Stimulated activated memory B cell treated with anti-CD40 and anti-IgM and Interleukin-4, amounts not matched to agents 10 μg/mL and 1 μg/mL and 100 μg/mL, for 72 hours (primary cell): Measurements from ENCODE around the gene CACNA1D.

Source experiments
- ATAC-seq: fragments of 150-1000 bp; cut with Tn5 transposase; 2 replicates; pipeline ENCODE4 v1.10.0; 2021
- H3K27ac Mint-ChIP-seq: one replicate; pipeline ENCODE4 v1.8.0; 2022; ENCODE audit warnings: mild to moderate bottlenecking, mixed read lengths
- H3K27me3 Mint-ChIP-seq: one replicate; pipeline ENCODE4 v1.8.0; 2022; ENCODE audit warnings: mixed read lengths
- H3K36me3 Mint-ChIP-seq: one replicate; pipeline ENCODE4 v1.8.0; 2022; ENCODE audit warnings: mixed read lengths
- H3K4me1 Mint-ChIP-seq: one replicate; pipeline ENCODE4 v1.8.0; 2022; ENCODE audit warnings: mixed read lengths
- H3K4me3 Mint-ChIP-seq: one replicate; pipeline ENCODE4 v1.8.0; 2022; ENCODE audit warnings: mild to moderate bottlenecking, moderate library complexity, mixed read lengths
- H3K9me3 Mint-ChIP-seq: one replicate; pipeline ENCODE4 v1.8.0; 2022; ENCODE audit warnings: mixed read lengths

The CACNA1D gene

DNA sequence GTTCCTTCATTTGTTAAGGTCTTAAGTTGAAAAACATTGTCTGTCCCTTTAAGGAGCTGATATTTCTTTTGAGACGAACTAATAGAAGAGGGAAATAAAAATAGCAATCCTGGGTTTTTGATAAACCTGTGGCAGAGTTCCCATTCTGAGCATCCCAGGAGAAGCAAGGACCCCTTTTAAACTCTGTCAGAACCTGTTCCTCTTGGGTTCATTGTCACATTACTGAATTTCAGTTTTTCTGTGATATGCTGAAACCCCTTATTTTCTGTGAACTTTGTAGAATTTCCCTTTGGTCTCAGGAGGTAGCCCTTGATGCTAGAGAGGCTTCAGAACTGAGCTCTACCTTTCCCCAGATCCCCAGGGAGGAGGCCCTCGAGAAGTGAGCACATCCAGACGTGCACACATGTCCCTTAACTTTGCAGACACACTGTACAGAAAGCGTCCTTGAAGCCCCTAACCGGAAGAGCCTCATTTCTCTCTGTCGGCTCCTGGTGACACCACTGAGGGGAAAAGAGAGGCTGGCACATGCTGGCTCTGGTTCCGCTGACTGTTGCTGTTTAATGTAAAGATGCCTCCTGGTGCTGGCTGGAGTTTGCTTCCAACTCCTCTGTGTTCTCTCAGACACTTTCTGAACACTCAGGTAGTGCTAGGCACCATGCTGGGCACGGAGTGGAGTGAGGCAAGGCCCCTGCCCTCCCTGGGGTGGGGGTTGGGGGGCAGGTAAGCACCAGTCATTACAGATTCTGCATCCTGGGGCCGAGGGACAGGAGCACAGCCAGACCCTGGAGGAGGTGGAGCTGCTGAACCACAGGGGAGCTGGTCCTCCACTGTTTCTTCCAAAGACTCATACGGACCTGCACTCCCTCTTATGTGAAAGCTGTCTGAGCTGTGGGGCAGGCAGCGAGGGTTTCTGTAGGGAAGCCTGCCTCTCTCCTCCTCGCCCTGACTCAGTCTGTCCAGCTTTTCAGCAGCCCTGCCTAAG lies 274.4 kb downstream of the CACNA1D start:
- Mint-ChIP-seq H3K36me3 (peaks cover 35% of the 10 kb centered on the region), H3K4me3 (no peak overlapping the region), H3K27ac (peak overlapping the region; percentile 95), H3K4me1 (peaks cover 60% of the 10 kb centered on the region), H3K27me3 (no peaks in the 10 kb centered on the region), H3K9me3 (no peaks in the 10 kb centered on the region)
- ATAC-seq = peak; percentile 85

DNA sequence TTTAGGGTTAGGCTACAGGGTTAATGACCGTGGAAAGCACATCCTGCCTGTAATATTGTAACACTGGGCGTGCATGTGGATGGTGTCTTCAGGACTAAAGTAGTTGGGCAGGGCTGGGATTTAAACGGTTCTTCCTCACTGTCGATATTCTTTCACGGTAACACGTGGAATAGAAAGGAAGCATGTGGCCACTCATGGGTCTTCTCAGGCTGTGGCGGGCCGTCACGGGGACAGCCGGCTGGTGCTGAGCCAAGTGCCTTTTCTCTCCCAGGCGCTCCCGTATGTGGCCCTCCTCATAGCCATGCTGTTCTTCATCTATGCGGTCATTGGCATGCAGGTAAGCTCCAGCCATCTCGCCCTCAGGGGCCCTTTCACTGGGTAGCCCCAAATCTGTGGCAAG lies 278.2 kb downstream of the CACNA1D start:
- H3K27me3 Mint-ChIP-seq = no peaks in the 10 kb centered on the region
- peaks cover 32% of the 10 kb centered on the region for H3K36me3 Mint-ChIP-seq
- no peak for ATAC-seq
- no peak overlapping the region for H3K4me3 Mint-ChIP-seq
- peak overlapping the region; percentile 78 for H3K27ac Mint-ChIP-seq
- peaks cover 79% of the 10 kb centered on the region for H3K4me1 Mint-ChIP-seq
- H3K9me3 Mint-ChIP-seq = no peaks in the 10 kb centered on the region

DNA sequence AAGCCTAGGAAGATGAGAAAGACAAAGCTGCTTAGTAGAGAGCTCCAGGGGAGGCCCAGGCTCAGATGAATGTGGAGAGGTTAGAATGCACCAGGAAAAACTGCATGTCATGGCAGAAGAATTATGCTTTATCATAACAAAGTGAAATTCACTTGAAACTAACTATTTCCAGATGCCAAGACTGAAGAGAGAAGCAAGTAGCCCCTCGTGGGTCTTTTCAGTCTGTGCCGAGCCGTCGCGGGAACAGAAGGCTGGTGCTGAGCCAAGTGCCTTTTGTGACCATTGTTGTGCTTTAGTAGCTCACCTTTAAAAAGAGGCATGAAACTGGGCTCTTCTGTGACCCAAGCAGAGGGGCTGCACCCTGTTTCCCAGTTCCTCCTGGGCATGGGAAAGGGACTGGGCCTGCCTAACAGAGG lies 278.6 kb downstream of the CACNA1D start:
- Mint-ChIP-seq H3K4me1 (peaks cover 74% of the 10 kb centered on the region), H3K9me3 (no peaks in the 10 kb centered on the region), H3K36me3 (peaks cover 32% of the 10 kb centered on the region), H3K27me3 (no peaks in the 10 kb centered on the region), H3K27ac (peak overlapping the region; percentile 78), H3K4me3 (no peak overlapping the region)
- ATAC-seq = no peak

DNA sequence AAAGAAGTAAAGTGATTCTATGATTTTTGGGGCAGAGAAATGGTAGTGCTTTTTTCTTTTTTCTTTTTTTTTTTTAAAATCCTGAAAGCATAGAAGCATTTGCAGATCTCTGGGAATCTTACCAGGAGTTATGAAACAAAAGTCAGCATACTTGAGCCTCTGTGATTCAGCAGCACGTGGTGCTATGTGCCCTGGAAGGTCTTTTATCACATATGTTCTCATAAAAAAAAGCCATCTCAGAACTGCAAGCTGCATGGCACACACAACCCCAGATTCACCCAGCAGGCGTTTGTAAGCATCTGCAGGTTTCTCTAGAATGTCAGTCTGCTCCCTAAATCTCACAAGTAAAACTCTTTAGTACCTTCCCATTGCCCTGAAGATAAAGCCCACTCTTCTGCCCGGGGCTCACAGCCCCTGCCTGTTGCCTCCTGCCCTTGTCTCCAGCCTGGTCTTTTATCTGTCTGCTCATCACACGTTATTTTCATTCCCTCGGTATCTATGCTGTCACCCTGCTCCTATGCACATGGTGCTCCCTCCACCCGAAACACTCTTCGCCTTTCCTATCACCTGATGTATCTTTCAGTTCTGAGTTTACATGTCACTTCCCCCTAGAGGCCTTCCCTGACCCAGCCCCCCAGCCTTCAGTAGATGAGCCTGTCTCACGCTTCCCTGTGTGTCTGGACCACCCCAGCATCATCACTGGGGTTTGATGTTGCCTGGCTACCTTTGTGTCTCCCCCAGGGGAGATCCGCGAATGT lies 279.4 kb downstream of the CACNA1D start:
- Mint-ChIP-seq H3K4me1 (peaks cover 67% of the 10 kb centered on the region), H3K4me3 (peak overlapping the region; percentile 27), H3K36me3 (peaks cover 32% of the 10 kb centered on the region), H3K9me3 (no peaks in the 10 kb centered on the region), H3K27me3 (no peaks in the 10 kb centered on the region), H3K27ac (peak overlapping the region; percentile 78)
- ATAC-seq = peak; percentile 94

DNA sequence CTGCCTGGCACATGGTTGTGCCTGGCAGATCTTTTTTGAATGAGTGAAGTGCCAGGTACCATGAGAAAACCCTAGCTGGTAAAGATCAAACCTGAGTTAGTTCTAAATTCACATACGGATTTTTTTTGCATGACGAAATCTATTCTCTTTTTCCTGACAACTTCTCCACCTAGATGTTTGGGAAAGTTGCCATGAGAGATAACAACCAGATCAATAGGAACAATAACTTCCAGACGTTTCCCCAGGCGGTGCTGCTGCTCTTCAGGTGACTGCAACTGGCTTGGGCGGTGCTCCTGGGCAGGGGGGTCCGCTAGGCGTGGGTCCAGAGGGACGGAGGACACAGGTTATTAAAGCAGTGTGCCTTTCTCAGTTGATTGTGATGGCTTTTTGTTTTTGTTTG lies 280.0 kb downstream of the CACNA1D start:
- Mint-ChIP-seq H3K9me3 (no peaks in the 10 kb centered on the region), H3K4me3 (peak overlapping the region; percentile 27), H3K4me1 (peaks cover 60% of the 10 kb centered on the region), H3K27me3 (no peaks in the 10 kb centered on the region), H3K27ac (peak overlapping the region; percentile 78), H3K36me3 (peaks cover 32% of the 10 kb centered on the region)
- ATAC-seq = no peak

DNA sequence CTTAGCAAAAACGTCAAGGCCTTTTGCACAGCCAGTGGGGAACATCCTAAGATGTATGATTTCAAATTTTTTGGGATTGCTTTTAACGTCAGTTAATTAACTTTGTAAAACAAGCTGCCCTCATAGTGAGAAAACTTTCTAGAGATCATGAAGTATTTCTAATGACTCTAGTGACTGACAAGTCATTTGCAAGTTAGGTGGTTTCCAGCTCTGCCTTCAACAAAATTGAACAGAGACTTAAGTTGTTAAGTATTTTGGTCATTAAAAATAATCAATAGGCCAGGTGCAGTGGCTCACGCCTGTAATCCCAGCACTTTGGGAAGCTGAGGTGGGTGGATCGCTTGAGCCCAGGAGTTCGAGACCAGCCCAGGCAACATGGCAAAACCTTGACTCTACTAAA lies 280.6 kb downstream of the CACNA1D start:
- Mint-ChIP-seq H3K27ac (peak overlapping the region; percentile 78), H3K4me1 (peaks cover 54% of the 10 kb centered on the region), H3K27me3 (no peaks in the 10 kb centered on the region), H3K9me3 (no peaks in the 10 kb centered on the region), H3K4me3 (no peak overlapping the region), H3K36me3 (peaks cover 36% of the 10 kb centered on the region)
- no peak for ATAC-seq

DNA sequence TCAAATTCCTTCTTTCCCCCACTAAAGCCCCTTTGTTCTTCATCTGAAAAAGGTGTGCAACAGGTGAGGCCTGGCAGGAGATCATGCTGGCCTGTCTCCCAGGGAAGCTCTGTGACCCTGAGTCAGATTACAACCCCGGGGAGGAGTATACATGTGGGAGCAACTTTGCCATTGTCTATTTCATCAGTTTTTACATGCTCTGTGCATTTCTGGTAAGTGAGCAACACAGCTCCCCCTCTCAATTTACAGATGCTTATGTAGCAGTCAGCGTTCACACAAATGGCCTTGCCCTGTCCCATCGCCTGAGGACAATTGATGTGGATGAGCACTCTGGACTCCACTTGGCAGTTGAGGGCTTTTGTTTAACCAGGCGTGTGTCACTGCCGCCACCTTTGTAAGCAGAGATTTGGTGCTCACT lies 281.4 kb downstream of the CACNA1D start:
- no peak for ATAC-seq
- Mint-ChIP-seq H3K27ac (no peak overlapping the region), H3K4me1 (peaks cover 47% of the 10 kb centered on the region), H3K4me3 (no peak overlapping the region), H3K9me3 (no peaks in the 10 kb centered on the region), H3K27me3 (no peaks in the 10 kb centered on the region), H3K36me3 (peaks cover 31% of the 10 kb centered on the region)

DNA sequence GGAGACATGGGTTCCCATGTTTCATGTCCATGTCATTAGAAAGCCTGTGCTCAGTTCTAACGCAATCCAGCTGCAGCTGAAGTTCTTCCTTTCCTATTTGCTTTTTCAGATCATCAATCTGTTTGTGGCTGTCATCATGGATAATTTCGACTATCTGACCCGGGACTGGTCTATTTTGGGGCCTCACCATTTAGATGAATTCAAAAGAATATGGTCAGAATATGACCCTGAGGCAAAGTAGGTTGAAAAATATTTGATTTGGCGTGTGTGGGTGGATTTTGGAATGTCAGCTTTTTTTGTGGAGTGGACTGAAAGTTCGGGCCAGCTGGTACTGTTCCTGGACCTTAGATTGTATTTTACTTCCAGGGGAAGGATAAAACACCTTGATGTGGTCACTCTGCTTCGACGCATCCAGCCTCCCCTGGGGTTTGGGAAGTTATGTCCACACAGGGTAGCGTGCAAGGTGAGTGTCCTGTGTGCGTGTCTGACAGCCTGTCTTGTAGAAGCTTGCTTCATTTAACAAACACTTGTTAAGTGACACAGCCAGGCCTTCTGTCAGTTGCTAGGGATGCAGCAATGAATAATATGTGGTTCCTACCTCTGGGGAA lies 282.2 kb downstream of the CACNA1D start:
- Mint-ChIP-seq H3K27me3 (no peaks in the 10 kb centered on the region), H3K27ac (peak overlapping the region; percentile 57), H3K36me3 (peaks cover 36% of the 10 kb centered on the region), H3K4me1 (peaks cover 42% of the 10 kb centered on the region), H3K4me3 (no peak overlapping the region), H3K9me3 (no peaks in the 10 kb centered on the region)
- no peak for ATAC-seq

DNA sequence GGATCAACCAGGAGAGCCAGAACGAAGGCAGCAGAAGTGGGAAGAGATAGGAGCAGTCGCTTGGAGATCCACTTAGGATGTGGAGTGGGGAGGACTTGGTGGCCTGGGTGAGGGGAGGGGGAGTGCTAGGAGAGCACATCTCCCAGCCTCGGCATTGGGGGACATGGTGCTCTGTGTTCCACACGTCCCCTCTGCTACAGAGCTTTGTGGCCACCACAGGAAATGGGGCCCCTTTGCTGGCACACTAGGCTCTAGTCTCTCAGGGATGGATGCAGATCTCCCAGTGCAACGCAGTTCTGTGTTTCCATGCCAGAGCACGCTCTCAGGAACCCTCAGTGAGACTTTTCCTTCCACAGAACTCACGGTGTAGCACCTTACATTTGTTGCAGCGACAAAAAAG lies 283.1 kb downstream of the CACNA1D start:
- H3K27me3 Mint-ChIP-seq = no peaks in the 10 kb centered on the region
- no peaks in the 10 kb centered on the region for H3K9me3 Mint-ChIP-seq
- peaks cover 34% of the 10 kb centered on the region for H3K4me1 Mint-ChIP-seq
- no peak for ATAC-seq
- H3K4me3 Mint-ChIP-seq = no peak overlapping the region
- H3K27ac Mint-ChIP-seq = peak overlapping the region; percentile 57
- H3K36me3 Mint-ChIP-seq = peaks cover 29% of the 10 kb centered on the region

DNA sequence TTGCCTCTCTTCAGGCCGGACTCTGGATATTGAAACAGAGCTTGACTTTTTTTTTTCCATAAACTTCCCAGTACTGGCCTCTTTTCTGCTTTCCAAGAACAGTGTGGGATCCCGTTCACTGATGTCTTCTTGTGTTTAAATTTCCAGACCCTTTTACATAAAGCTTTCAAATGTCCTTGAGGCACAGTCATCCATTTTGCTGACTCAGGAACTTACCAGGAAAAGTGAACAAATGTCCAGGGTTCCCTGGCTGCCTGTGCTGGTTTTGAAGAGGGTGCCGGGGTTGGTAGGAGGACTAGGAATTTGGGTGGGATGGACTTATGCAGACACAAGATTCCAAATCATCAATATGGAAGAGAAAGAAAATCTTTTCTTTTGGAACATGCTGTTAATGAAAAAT lies 283.7 kb downstream of the CACNA1D start:
- H3K36me3 Mint-ChIP-seq = peaks cover 28% of the 10 kb centered on the region
- H3K4me1 Mint-ChIP-seq = peaks cover 27% of the 10 kb centered on the region
- H3K27me3 Mint-ChIP-seq = no peaks in the 10 kb centered on the region
- no peaks in the 10 kb centered on the region for H3K9me3 Mint-ChIP-seq
- no peak for ATAC-seq
- no peak overlapping the region for H3K27ac Mint-ChIP-seq
- no peak overlapping the region for H3K4me3 Mint-ChIP-seq

DNA sequence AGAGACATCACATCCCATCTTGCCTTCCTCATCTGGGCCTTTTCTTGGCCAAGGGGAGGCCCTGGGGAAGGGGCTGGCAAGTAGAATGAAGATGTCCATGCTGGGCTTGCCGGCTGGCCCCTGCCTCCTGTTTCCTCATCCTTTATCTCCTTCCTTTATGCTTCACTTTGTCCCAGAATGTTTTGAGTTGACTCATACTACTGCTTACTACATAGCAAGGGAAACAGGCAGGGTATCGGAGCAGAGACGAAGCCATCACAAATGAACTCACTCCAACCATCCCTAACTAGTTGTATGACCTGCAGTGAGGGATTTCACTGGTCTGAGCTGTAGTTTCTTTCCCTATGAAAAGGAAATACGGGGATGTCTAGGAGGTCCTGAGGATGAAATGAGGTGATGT lies 285.8 kb downstream of the CACNA1D start:
- Mint-ChIP-seq H3K4me1 (peaks cover 9% of the 10 kb centered on the region), H3K36me3 (peaks cover 36% of the 10 kb centered on the region), H3K27me3 (no peaks in the 10 kb centered on the region), H3K4me3 (no peak overlapping the region), H3K9me3 (no peaks in the 10 kb centered on the region), H3K27ac (no peak overlapping the region)
- ATAC-seq = no peak

DNA sequence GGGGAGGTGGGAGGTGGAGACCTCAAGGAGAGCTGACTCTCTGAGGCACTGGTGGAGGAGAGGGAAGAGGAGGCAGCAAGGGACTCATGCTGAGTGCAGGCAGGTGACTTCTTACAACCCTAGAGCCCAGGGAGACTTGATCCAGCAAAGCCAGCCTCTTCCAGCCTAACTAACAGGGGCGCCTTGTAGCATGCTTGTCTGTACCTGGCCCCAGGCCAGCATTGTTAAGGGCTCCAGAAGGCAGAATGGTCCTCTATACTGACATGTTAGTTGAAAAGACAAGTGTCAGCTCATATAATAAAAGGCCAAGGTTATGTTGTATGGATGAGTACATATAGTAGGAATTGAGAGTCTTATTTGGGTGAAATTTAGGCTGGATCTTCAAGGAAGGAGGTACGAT lies 286.4 kb downstream of the CACNA1D start:
- Mint-ChIP-seq H3K27ac (no peak overlapping the region), H3K36me3 (peaks cover 36% of the 10 kb centered on the region), H3K27me3 (no peaks in the 10 kb centered on the region), H3K4me1 (peaks cover 9% of the 10 kb centered on the region), H3K9me3 (no peaks in the 10 kb centered on the region), H3K4me3 (no peak overlapping the region)
- ATAC-seq = no peak

DNA sequence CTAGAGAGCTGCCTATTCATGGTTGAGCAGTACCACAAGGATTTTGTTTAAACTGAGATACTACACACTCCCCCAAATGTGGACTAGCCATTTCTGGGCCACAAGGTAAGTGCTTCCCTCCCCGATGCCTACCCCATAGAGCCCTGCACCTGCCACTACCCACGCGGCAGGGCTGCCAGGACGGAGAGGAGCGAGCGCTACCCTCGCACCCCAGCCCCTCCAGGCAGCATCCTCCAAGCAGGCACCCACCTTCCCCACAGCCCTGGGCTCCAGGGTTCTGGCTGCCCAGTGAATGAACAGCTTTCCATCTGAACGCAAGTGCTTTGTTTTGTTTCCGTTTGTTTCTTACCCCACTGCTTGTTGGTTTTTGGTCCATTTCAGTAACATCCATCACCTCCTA lies 292.6 kb downstream of the CACNA1D start:
- Mint-ChIP-seq H3K27ac (no peak overlapping the region), H3K36me3 (peaks cover 11% of the 10 kb centered on the region), H3K4me3 (no peak overlapping the region), H3K4me1 (no peaks in the 10 kb centered on the region), H3K9me3 (no peaks in the 10 kb centered on the region), H3K27me3 (peaks cover 9% of the 10 kb centered on the region)
- ATAC-seq = no peak

DNA sequence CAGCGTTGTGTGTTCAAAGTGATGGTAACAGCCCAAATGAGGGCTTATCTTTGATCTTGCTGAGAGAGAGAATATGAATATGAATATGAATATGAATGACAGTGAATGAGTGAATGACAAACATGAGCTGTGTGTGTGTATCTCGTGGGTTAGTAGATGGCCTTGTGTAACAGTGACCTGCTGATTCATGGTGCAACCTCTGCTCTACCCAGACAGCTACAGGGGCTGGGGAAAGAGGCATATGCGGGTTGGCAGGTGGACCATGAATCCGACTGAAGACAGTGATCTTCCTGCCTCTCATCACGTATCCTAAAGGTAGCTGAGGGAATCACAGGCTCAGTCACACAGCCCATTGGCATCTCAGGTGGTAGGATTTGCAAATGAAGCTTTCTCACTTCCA lies 293.6 kb downstream of the CACNA1D start:
- H3K27me3 Mint-ChIP-seq = peaks cover 9% of the 10 kb centered on the region
- H3K27ac Mint-ChIP-seq = no peak overlapping the region
- no peaks in the 10 kb centered on the region for H3K9me3 Mint-ChIP-seq
- H3K4me1 Mint-ChIP-seq = no peaks in the 10 kb centered on the region
- ATAC-seq = no peak
- no peak overlapping the region for H3K4me3 Mint-ChIP-seq
- peaks cover 9% of the 10 kb centered on the region for H3K36me3 Mint-ChIP-seq

DNA sequence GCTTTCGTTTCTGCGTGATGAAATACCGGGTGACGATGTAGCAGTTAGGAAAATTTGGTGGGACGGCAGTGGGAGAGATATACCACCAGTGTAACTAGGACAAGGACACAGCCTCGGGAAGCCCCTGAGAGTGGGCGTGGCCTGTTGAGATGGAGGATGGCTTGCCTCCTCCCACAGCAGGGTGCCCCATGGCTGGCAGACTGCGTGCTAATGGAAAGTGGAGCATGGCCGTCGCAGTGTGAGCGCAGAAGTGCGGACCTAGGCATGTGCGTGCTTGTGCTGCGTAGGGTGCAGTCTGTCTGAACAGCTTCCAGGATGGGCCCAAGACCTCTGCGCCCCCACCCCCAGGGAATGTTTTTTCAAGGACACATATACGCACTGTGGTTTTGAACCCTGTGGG lies 295.0 kb downstream of the CACNA1D start:
- H3K4me1 Mint-ChIP-seq = no peaks in the 10 kb centered on the region
- H3K27me3 Mint-ChIP-seq = peaks cover 9% of the 10 kb centered on the region
- no peak overlapping the region for H3K4me3 Mint-ChIP-seq
- no peaks in the 10 kb centered on the region for H3K9me3 Mint-ChIP-seq
- H3K27ac Mint-ChIP-seq = no peak overlapping the region
- ATAC-seq = no peak
- H3K36me3 Mint-ChIP-seq = peaks cover under 1% of the 10 kb centered on the region
